ENCODE measurements around the gene TNK2.

The TNK2 gene

DNA sequence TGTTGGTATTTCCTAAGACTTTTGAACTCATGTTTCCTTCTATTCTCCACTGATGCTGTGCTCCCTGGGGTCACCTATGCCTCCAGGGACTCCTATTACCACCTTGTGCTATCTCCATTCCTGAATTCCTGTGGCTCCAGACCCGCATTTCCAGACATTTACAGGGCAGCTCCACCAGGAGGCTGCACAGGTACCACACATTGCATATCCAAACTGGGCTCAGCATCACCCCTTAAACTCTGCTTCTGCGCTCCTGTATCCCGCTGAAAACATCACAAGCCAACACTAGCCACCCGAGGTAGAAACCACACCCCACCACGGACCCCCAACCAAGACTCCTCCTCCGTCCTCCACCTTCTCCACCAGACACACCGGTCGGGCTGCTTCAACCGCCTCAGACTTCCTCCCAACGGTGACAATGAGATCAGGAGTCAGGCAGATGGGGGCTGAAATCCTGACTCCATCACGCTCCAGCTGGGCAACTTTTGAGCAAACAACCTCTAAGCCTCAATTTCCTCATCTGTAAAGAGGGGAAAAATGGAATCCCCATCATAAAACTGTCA, 10.4 kb downstream of the TNK2 start:
- no peak for DNase-seq

DNA sequence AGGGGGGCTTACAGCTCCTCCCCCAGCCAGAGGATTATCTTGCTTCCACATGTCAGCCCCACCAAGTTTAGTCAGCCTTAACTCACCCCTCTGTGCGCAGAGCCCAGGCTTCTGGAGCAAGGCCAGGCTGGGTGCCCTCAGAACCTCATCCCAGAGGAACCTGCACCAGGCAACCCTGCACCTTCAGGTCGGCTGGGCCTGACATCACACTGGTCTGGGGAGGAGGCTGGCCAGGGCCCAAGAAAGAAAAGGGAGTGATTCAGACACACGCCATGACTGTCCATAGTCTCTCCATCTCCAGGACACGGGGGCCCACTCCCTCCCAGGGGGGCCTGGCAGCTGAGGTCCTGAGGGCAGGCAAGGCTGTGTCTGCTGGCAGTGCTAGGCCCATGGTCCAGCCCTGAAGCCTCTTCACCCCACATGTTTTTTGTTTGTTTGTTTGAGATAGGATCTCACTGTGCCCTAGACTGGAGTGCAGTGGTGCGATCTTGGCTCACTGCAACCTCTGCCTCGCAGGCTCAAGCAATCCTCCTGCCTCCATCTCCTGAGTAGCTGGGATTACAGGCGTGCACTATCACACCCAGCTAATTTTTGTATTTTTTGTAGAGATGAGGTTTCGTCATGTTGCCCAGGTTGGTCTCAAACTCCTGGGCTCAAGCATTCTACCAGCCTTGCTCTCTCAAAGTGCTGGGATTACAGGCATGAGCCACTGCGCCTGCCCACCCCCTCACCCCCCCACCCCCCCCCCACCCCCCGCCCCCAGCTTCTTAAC, 11.1 kb downstream of the TNK2 start:
- no peak for DNase-seq

DNA sequence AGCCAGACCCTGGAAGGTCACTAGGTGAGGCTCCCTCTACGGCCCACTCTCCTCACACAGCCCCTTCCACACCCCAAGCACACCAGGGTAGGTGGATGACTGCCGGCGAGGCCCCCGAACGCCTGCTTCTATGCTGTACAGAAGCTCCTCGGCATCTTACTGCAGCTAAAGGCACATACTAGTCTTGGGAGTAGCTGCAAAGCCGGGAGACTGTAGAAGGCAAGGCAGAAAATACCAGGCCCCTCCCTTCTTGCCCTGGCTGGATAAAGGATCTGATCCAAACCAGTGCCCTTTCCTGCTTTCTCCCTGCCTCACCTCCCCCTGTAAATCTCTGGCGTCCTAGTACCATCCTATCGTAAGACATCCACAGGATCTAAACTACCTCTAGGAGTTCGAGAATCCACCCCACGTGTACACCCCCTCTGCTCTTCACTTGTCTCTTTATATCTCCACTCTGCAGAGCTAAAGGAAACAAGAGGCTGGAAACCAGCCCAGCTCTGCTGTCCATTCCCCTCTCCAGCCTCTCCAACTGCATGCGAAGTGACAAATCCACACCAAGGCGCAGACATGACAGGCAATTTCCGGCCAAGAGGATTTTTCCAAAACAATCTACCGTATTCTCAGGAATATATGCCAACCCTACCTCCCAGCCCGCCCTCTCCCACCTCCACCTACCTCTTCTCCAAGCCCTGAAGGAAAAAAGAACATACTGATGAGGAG, 11.8 kb downstream of the TNK2 start:
- peak; percentile 44 to 63 for DNase-seq

DNA sequence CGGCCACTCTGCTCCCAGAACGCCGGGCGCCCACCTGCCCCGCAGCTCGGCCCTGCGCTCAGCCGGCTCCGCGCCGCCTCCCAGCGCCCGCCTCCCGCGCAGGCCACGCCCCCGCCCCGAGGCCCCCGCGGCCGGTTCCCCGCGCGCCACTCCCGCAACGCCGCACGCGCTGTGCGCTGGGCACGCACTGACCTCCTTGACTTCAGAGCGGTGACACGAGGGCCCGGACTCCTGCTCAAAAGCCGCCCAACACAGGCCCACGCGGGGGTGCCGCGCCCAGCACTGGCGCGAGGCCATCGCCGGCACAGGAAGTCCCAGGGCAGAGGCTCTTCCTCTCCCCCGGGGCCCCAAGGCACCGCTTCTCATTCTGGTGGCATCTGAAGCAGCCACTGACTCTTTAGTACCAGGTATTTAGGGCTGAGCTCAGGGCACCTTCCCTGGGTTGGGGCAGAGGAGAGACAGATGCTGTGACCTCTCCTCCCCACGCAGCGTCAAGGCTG, 12.4 kb downstream of the TNK2 start:
- peak; percentile 45 to 67 for DNase-seq

DNA sequence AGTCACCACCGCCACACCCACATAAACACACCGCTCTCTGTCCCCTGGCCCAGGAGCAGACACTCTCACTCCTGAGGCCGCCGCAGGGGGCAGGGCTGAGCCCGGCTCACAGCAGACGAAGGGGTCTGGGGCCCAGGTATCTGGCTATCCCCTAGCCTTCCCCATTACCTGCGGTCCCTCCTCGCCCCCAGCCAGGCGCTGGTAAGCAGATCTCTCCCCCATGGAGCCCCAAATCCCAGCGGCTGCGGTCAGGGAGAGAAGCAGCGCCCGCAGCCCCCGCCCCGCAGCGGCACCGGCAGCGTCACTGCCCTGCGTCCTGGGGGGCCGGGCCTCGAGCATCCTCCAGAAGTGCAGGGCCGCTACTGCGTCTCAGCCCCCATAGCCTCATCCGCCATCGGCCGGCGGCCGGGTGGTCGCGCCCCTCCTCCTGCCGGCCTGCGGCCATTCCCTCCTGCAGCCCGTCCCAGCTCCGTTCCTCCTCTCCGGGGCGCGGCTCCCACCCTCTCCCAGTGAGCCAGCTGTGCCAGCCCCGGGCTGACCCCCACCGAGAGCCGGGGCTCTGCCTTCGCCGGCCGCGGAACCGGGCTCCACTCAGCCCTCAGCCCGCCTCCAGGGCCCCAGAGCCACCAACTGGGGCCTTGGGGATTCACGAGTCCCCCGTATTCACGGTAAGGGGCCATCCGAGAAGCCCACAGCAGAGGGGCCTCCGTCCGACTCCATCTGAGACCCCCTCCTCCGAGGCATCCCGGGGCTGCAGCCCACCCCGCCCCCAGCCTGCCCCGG, 13.1 kb downstream of the TNK2 start:
- peak; percentile 24 to 41 for DNase-seq

DNA sequence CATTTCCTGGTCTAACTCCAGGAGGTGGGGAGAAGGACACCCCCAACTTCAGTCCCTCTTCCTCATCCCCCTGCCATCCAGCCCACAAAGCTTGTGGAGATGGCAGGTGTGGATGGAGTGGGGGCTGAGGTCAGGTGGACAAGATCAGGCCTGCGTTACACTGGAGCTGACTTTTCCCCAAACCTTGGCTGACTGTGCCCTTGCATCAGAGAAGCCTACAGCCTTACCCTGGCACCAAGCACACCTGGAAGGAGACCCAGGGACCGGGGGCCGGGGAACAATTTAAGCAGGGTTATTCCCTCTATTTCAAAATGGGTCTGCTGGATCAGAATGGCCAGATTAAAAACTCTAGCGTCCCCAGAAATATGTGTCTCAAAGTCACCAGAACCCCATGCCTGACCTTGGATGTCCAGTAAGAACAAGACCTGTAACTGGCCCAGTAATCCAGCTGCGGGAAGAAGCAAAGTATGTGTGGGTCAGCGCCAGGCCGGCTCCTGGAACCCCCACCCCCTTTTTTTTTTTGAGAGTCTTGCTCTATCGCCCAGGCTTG, 14.4 kb downstream of the TNK2 start:
- no peak for DNase-seq

DNA sequence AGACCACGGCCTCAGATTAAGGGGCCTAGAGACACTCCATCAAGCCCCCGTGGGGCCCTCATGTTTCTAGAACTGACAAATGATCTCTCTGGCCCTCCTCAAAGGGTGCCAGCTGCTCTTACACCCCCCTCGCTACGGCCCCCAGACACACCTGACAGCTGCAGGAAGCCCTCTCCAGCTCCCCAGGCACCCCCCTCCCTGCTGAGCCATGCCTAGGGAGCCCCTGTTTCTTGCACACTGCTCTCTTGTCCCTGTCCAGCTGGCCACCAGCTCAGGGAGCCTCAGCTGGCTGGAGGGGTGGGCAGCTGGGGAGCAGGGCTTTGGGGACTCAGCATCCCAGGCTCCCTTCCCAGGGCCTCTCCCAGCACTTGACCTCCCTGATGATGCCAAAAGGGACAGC, 14.8 kb downstream of the TNK2 start:
- DNase-seq, result peak; percentile 43 to 58

DNA sequence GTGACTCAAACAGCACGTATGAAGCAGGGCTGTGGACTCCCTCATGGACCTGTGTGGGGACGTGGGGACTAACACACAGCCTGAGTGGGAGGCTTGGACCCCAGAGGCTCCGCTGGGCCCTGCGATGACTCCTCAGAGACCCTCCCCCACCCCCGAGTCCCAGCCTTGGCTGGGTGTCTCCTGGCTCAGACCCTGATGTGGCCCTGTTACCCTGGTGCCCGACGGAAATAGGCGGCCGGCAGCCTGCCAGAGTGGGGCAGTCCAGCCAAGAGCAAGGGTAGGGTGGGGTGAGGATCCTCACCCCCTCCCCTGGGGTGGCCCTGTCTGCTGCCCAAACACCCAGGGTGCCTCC, 15.3 kb downstream of the TNK2 start:
- DNase-seq, result peak in 1 of 2 donors; percentile 69

DNA sequence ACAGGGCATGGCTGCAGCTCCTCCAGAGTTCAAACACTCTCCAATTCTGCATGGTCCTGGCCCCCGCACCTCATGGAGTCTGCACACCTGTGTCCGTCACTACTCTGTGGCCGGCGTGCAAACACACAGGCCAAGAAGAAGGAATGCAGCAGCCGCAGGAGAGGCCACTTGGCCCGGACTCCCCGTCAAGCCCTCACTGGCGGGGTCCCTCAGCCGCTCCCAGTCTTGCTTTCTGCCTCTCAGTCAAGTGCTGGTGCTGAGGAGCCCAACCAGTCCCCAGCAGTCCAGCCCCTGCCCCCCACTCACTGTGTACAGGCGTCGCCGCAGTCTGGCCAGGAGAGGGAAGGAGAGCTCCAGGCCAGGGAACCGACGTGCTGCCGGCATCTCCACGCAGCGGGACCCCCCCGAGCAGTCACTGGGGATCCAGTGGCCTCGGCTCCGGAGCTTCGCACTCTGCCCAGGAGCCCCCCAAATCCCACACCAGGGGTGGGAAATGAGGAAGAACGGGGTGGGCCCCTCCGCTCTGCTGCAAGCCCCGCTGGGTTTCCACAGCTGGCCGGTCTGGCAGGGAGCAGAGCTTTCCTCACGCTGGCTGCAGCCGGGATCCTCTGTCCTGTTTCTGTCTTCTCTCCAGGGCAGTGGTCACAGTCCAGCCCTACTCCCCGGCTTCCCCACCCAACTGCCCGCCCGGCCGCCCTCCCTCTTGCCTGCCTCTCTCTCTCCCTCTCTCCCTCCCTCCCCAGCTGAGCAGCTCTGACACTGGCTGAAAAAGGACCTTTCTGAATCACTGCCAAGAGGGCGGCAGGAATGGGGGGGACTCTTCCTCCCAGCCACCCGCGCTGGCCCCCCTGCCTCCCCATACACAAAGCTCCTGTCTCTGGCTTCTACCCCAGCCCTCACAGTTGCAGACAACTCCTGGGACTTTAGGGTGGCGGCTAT, 16.0 kb downstream of the TNK2 start:
- peak; percentile 86 to 94 for DNase-seq

DNA sequence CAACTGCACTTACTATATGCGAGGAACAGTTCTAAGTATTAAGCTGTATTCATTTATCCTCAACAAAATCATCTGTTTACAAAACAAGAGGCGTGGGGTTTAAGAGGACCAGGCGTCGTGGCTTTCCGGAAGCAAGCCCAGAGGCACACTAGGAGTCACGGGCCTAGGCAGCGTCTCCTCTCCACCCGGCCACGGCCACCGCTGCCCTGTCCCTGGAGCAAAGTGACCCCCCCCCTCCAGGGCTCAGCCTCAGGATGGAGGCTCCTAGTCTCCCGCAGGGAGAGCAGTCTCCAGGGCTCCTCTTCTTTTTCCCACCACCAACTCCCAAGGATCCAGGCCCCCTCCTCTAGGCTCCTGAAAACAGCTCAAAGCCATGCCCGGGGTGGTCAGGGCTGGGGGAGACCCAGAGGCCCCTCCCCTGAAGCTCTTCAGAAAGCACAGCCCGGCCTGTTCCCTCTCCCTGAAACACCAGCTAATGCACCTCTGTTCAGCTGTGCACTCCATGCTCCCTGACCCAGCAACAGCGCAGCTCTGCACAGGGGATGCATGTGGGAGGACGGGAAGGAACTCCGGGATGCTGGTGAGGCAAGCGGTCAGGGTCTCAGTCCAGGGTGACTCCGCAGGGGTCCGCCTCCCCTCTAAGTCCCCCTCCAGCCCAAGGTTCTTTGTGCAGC, 16.8 kb downstream of the TNK2 start:
- DNase-seq, result no peak

DNA sequence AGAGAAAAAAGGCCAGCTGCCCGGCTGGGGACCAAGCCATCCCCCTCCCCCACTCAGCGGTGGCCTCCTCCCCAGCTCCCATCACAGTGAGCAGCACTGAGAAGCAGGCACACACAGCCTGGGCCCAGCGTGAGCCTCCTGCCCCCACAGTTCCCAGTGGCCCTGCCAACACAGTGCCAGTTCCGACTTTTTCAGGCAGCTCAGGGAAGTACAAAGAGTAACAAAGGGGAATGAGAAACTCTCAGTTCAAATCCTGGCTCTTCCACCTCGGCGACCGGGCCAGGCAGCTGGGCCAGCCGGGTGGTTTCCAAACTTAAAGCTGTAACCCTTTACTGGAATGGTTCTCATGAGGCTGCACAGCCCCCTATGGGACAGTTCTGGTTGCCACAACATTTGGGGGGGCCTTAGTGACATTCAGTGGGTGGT, 18.5 kb downstream of the TNK2 start:
- DNase-seq, result peak; percentile 44 to 61

DNA sequence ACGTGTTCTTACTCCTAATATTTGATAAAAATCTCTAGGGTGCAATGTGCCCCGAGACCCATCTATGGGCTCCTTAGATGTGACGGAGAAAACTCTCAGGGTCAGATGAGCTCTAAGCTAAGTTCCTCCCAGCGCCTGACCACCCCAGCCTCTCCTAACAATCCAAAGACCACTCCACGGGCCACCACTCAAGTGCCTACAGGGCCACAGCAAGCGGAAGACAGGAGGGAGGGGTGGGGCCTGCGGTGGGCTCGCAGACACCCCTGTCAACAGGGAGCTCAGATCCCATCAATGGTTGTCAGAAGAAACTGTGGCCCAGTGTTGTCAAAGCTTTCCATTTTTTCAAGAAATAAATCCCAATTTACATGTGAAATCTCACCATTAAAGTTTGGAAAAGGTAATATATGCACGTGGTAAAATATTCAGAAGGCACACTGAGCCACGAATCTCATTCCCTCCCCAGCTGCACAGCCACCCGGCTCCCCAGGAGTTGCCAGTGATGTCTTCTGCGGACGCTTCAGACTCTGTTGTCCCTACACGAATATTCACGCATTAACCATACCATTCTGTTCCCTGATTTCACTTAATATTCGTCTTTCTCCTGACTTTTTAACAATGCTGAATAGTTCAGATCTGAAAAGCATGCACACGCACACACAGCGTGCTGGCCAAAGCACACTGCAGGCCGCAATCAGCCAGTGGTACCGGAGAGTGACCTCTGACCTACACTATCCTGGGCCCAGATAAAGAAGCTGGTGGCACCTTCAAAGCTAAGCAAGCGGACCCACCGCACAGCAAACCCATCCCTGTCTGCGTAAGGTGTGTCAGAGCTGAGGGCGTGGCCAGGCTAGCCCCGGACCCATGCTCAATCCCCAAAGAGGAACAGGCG, 19.1 kb downstream of the TNK2 start:
- no peak for DNase-seq

DNA sequence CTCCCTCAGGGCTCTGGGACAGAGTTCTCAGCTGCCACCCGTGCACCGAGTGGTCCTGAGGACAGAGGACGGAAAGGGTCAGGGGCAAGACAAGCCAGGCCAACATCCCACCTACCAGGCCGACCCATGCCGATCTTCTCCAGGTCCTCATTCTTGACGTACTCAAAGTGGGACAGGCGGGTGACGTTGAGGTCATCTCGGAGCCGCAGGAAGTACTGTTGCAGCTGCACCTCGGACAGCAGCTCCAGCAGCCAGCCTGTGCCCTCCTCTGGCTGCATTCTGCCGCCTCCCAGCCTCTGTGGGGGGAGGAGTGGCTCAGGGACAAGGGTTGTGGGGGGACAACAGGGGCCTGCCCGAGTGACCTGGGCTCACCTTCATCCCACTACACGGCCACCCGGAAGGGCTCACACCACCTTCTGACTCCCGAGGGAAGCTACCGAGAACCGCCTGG, 20.0 kb downstream of the TNK2 start:
- no peak for DNase-seq

DNA sequence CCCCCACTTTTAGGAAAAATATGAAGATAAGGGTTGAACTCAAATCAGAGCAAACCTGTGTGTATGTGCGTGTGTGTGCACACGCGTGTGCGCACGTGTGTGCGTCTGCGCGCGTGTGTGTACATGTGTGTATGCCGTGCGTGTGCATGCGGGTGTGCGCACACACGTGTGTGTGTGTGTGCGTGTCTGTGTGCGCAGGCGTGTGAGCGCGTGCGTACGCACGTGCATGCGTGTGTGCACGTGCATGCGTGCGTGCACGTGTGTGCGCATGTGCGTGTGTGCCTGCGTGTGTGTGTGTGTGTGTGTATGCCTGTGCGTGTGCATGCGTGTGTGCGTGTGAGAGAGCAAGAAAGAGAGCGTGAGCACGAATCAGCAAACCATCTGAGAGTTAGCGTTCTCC, 20.7 kb downstream of the TNK2 start:
- no peak for DNase-seq

DNA sequence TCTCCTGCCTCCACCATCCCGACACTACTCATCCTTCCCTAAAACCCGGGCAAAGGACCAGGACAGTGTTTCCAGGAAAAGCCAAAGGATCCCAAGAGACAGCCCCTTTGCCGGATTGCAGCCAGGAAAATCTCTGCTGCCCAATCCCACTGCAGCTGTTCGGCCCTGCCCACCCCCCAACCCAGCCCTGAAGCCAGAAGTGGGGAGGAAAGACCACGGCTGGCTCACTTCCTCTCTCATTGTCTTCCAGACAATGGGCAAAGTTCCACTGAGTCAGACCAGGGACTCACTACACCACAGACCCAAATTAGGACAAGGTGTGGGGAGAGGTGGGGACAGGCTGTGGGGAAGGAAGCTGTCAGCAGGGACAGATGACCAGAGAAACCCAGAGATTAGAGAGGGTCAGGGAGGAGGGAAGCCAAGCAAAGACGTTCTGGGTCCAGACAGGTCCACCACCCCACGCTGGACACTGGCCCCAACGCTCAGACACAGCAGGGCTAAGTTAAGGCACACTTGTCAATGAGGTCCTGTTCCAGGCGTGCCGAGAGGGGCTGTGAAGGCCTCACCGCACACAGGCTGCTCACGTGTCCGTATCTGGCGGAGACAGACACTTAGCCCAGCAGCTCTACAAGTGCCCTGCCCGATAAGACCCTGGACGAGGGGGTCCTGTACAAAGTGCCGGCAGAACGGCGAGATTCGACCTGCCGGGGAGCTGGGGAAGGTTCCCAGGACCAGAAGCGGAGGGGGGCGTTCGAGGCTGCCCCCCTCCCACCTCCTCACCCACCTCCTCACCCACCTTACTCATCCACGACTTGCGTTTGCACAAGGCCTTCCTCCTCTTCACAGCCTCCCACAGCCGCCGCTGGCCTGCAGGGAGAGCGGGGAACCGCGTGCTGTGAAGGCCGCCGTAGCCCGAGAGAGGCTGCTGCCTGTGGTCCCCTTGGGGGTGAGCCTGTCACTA, 21.9 kb downstream of the TNK2 start:
- no peak for DNase-seq

DNA sequence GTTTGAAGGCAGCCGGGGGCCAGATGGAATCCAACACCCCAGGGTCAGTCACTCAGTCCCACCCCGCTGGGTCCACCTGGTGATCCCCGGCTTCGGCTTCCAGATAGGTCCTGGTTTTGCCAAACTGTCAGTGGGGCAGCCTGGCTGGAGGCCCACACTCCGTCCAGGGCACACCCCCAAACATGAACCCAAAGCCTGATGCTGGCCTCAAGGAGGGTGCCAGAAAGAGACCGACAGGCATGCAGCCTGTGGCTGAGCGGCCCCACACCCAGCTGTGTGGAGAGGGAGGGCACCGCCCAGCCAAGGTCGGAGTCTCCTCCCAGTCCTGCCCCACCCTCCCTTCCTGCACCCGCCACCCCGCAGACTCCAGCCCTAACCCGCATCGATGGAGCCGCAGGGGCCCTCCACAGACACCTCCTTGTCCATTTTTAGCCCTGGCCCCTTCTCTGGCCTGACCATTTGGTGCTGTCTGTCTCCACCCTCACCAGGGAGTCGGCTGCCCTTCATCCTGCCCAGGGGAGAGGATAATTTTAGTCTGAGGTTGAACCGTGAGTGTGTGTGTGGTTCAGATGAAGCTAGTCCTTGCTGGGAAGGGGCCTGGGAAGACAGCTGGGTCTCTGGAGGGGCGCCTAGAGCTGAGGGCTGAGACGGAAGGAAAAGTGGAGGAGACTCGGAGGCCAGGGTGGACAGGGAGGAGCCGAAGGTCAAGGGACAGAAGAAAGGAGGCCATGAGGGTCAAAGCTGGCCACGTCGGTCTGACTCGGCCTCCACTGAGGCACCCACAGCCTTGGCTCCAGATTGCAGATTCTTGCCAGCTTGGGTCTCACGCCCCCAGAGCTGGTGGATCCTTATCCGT, 23.1 kb downstream of the TNK2 start:
- no peak for DNase-seq

DNA sequence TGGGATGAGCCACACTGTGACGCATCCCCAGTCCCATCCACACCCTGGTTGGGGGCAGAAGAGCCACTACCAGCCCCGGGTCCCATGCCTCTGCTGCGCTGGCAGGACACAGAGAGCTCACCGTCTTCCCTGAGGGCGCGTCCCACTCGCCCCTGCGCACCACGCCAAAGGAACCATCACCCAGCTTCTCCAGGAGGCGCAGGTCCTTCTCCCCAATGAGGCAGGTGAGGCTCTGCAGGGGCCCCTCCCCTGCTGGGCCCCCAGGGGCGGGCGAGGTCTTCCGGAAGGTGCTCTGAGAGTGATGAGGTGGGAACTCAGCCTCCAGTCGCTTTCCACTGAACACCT, 23.7 kb downstream of the TNK2 start:
- DNase-seq, result no peak

DNA sequence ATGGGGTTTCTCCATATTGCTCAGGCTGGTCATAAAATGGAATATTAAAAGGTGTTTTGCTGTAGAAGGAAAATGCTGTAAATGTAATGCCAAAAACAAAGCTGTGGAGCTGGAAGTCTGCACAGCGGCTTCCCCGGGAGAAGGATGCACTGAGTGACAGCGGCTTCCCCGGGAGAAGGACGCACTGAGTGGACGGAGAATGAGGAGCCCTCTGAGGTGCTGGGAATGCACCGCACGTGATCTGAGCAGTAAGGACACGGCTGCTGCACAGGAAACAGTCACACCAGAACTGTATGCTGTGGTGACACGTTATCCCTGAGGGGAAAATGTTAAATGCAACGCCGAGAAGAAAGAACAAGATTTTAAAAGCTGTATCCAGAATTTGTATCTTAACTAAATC, 24.6 kb downstream of the TNK2 start:
- no peak for DNase-seq
